Ovary (tissue), 3 donors: ENCODE data around the gene CHAF1A.

Source experiments
- CTCF ChIP-seq, 3 donors: fragments of 450-650 bp in 2 of 3; fragments of 200-600 bp in 1 of 3; IDR thresholded peaks; one replicate each; pipeline versions ENCODE4 v1.5.1 to v1.8.0; 2016 to 2022; ENCODE audit warnings: antibody characterized with exemption in 3 of 3, mild to moderate bottlenecking in 1 of 3
- EP300 ChIP-seq: sonication (generic); formaldehyde crosslinking; IDR thresholded peaks from one replicate; pipeline ENCODE4 v1.6.1; 2017; ENCODE audit warnings: antibody characterized with exemption
- POLR2A ChIP-seq: fragments of 450-650 bp; IDR thresholded peaks from one replicate; pipeline ENCODE4 v1.6.1; 2017; ENCODE audit warnings: antibody characterized with exemption, mild to moderate bottlenecking, moderate library complexity
- donor health status: DM: no; HTN: no; CAD: no.

GRCh38 chr19:4437103-4437502 is 34.7 kb downstream of the CHAF1A start:
- TF ChIP-seq CTCF (IDR thresholded peaks at IDR 0.05) (no peak), EP300 (no peak), POLR2A (no peak)
